Adipocyte (in vitro differentiated cells): ENCODE data around the gene OOSP4B.
"Not testable (repeated sequence)": the region's sequence is repeated elsewhere in the genome, so short reads cannot be mapped to it uniquely, and the experiment has no call there.

Source experiments
- DNase-seq: peaks from one replicate; pipeline ENCODE4 v3.0.0-alpha.2; 2015; ENCODE audit warnings: low read depth
- H3K27me3 ChIP-seq: replicated peaks from 2 replicates; pipeline ENCODE4 v1.7.0; 2013; ENCODE audit warnings: mild to moderate bottlenecking, low read length, moderate library complexity; ENCODE audit not compliant: control insufficient read depth, insufficient read depth
- H3K36me3 ChIP-seq: 2 replicates; pipeline ENCODE4 v1.7.0; 2013; ENCODE audit warnings: low read length, mild to moderate bottlenecking, moderate library complexity; ENCODE audit not compliant: control insufficient read depth, insufficient read depth, severe bottlenecking
- H3K4me1 ChIP-seq: 2 replicates; pipeline ENCODE4 v1.7.0; 2013; ENCODE audit warnings: mild to moderate bottlenecking, low read length, moderate library complexity; ENCODE audit not compliant: control insufficient read depth, insufficient read depth
- H3K4me3 ChIP-seq: 2 replicates; pipeline ENCODE4 v1.7.0; 2013; ENCODE audit warnings: mild to moderate bottlenecking, low read length, moderate library complexity
- H3K9ac ChIP-seq: 2 replicates; pipeline ENCODE4 v1.7.0; 2013; ENCODE audit warnings: mild to moderate bottlenecking, low read length, moderate library complexity
- H3K9me3 ChIP-seq: 2 replicates; pipeline ENCODE4 v1.7.0; 2013; ENCODE audit warnings: mild to moderate bottlenecking, low read length, moderate library complexity; ENCODE audit not compliant: control insufficient read depth

The OOSP4B gene

GRCh38 chr11:60016881-60017280 lies at the start of gene OOSP4B:
Gene OOSP4B, plus strand, starts transcription at chr11:60017181.
- no peaks in the 10 kb centered on the region for H3K4me1 ChIP-seq
- H3K36me3 ChIP-seq, result no peaks in the 10 kb centered on the region
- no peak within 1 kb of the TSS for H3K9ac ChIP-seq
- H3K27me3 ChIP-seq, result no peaks in the 10 kb centered on the region
- H3K4me3 ChIP-seq, result no peak within 1 kb of the TSS
- DNase-seq, result no peak
- no peaks in the 10 kb centered on the region for H3K9me3 ChIP-seq

- Histone ChIP-seq H3K9ac (no peak overlapping the region), H3K4me1 (no peaks in the 10 kb centered on the region), H3K36me3 (no peaks in the 10 kb centered on the region), H3K4me3 (no peak overlapping the region), H3K27me3 (no peaks in the 10 kb centered on the region), H3K9me3 (no peaks in the 10 kb centered on the region)
- no peak for DNase-seq
Measured at GRCh38 chr11:59967677-59968394, 49.1 kb upstream of the OOSP4B start.

- Histone ChIP-seq H3K9me3 (no peaks in the 10 kb centered on the region), H3K4me3 (no peak overlapping the region), H3K36me3 (no peaks in the 10 kb centered on the region), H3K9ac (no peak overlapping the region), H3K27me3 (no peaks in the 10 kb centered on the region), H3K4me1 (no peaks in the 10 kb centered on the region)
- DNase-seq, result no peak
Measured at GRCh38 chr11:59968395-59968783, 48.6 kb upstream of the OOSP4B start.

GRCh38 chr11:59973097-59973496 lies 43.9 kb upstream of the OOSP4B start:
- DNase-seq, result no peak
- no peaks in the 10 kb centered on the region for H3K27me3 ChIP-seq
- no peak overlapping the region for H3K4me3 ChIP-seq
- no peaks in the 10 kb centered on the region for H3K9me3 ChIP-seq
- no peak overlapping the region for H3K9ac ChIP-seq
- no peaks in the 10 kb centered on the region for H3K4me1 ChIP-seq
- H3K36me3 ChIP-seq, result no peaks in the 10 kb centered on the region

- H3K36me3 ChIP-seq, result no peaks in the 10 kb centered on the region
- H3K27me3 ChIP-seq, result no peaks in the 10 kb centered on the region
- H3K4me1 ChIP-seq, result no peaks in the 10 kb centered on the region
- no peak overlapping the region for H3K4me3 ChIP-seq
- H3K9me3 ChIP-seq, result no peaks in the 10 kb centered on the region
- no peak for DNase-seq
- no peak overlapping the region for H3K9ac ChIP-seq
Measured at GRCh38 chr11:59981106-59981770, 35.7 kb upstream of the OOSP4B start.

- H3K4me3 ChIP-seq, result not testable (repeated sequence)
Measured at GRCh38 chr11:59982037-59982436, 34.9 kb upstream of the OOSP4B start.

DNA sequence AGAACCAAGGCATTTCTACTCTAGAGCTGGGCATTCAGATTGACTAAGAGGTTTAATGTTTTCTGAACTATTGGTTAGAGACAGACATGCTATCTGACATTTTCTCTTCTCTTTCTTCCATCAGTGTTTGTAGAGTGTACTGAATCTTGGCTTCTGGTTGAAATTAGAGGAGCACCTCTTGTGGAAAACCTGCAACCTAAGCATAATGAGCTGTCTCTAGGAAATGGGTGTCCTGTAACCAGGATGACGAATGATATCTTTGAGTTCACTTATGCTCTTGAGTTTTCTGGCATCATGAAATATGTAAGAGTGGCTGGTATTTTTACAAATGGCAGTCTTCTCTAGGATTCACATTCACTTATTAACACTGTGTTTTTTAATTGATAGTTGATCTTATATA lies 33.8 kb upstream of the OOSP4B start:
- Histone ChIP-seq H3K9me3 (no peaks in the 10 kb centered on the region), H3K4me1 (no peaks in the 10 kb centered on the region)

More at GRCh38 chr11:59982037-59982436, 34.9 kb upstream of the OOSP4B start:
- H3K27me3 ChIP-seq, H3K4me1 ChIP-seq, H3K36me3 ChIP-seq, DNase-seq, H3K9ac ChIP-seq, H3K9me3 ChIP-seq: not testable (repeated sequence)

GRCh38 chr11:59984368-59984767 lies 32.6 kb upstream of the OOSP4B start:
- Histone ChIP-seq H3K4me1 (no peaks in the 10 kb centered on the region), H3K4me3 (no peak overlapping the region), H3K9me3 (no peaks in the 10 kb centered on the region), H3K36me3 (no peaks in the 10 kb centered on the region), H3K27me3 (no peaks in the 10 kb centered on the region), H3K9ac (no peak overlapping the region)
- no peak for DNase-seq

More for the DNA sequence above, 33.8 kb upstream of the OOSP4B start:
- no peak overlapping the region for H3K4me3 ChIP-seq
- no peak for DNase-seq
- H3K9ac ChIP-seq, result no peak overlapping the region
- H3K27me3 ChIP-seq, result no peaks in the 10 kb centered on the region
- H3K36me3 ChIP-seq, result no peaks in the 10 kb centered on the region

DNA sequence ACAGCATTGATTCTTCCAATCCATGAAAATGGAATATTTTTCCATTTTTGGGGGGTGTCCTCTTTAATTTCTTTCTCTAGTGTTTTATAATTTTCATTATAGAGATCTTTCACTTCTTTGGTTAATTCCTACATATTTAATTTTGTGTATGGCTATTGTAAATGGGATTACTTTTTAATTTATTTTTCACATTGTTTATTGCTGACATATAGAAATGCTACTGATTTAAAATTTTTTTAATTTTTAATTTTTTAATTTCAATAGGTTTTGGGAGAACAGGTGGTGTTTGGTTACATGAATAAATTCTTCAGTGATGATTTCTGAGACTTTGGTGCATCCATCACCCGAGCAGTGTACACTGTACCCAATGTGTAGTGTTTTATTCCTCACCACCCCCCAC lies 26.6 kb upstream of the OOSP4B start:
- Histone ChIP-seq H3K27me3 (no peaks in the 10 kb centered on the region), H3K9me3 (peaks cover 9% of the 10 kb centered on the region), H3K36me3 (no peaks in the 10 kb centered on the region), H3K9ac (no peak overlapping the region), H3K4me1 (no peaks in the 10 kb centered on the region), H3K4me3 (no peak overlapping the region)
- DNase-seq, result no peak

DNA sequence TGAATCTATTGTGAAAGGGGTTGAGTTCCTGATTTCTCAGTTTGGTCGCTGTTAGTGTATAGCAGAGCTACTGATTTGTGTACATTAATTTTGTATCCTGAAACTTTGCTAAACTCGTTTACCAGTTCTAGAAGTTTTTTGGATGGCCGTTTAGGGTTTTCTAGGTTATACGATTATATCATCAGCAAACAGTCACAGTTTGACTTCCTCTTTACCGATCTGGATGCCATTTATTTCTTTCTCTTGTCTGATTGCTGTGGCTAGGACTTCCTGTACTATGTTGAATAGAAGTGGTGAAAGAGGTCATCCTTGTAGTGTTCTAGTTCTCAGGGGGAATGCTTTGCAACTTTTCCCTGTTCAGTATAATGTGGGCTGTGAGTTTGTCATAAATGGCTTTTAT lies 24.6 kb upstream of the OOSP4B start:
- DNase-seq, result no peak
- no peaks in the 10 kb centered on the region for H3K36me3 ChIP-seq
- H3K4me3 ChIP-seq, result no peak overlapping the region
- no peak overlapping the region for H3K9ac ChIP-seq
- peaks cover 9% of the 10 kb centered on the region for H3K9me3 ChIP-seq
- H3K27me3 ChIP-seq, result no peaks in the 10 kb centered on the region
- no peaks in the 10 kb centered on the region for H3K4me1 ChIP-seq

DNA sequence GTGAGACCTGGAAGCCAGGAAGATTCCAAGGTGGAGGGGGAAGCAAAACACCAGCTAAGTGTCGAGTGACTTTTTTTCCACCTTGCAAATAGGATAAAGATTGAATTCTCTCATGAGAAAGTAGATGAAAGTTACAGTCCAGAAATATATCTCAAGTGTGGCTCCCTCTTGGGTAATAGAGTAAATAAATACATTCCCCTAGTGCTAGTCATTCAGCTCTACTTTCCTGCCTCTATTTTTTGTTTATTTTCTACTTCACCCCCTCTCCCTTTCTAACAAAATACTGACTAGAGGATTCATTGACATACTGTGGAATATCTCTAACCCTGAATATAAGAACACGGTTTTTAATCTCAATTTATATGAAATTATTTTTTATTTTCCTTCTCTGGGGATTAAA lies 19.2 kb upstream of the OOSP4B start:
- Histone ChIP-seq H3K36me3 (no peaks in the 10 kb centered on the region), H3K9me3 (peaks cover 7% of the 10 kb centered on the region), H3K4me3 (no peak overlapping the region), H3K9ac (no peak overlapping the region), H3K4me1 (no peaks in the 10 kb centered on the region), H3K27me3 (no peaks in the 10 kb centered on the region)
- no peak for DNase-seq
